Adrenal gland (tissue), 12 donors: ENCODE measurements around the gene ST6GALNAC3. TPM values are rescaled to one million over a fixed set of nuclear protein-coding genes. Genes with fewer than 3 reads are reported as not detected.

Source experiments
- DNase-seq, 7 donors: peaks; one replicate each; pipeline ENCODE4 v3.0.0-alpha.2; 2019 to 2020
- H3K27ac ChIP-seq, 5 donors: fragments of 200-600 bp; sonication (generic) in 4 of 5; 1 replicate in 3 of 5; 2 replicates in 2 of 5; pipeline versions ENCODE4 v1.5.1 to v1.8.0; 2016 to 2020; ENCODE audit warnings: mild to moderate bottlenecking in 1 of 5
- H3K27me3 ChIP-seq: fragments of 200-600 bp; 2 replicates; pipeline ENCODE4 v1.8.0; 2021
- H3K36me3 ChIP-seq, 2 donors: fragments of 200-600 bp; replicated peaks in 1 of 2; 1 replicate in 1 of 2; 2 replicates in 1 of 2; pipeline versions ENCODE4 v1.5.1 to v1.8.0; 2018 to 2022
- H3K4me1 ChIP-seq, 2 donors: fragments of 200-600 bp; replicated peaks in 1 of 2; 1 replicate in 1 of 2; 2 replicates in 1 of 2; pipeline versions ENCODE4 v1.5.1 to v1.8.0; 2018 to 2021
- H3K4me3 ChIP-seq, 4 donors: fragments of 200-600 bp; sonication (generic) in 3 of 4; one replicate each; pipeline ENCODE4 v1.5.1; 2016 to 2018
- H3K9me3 ChIP-seq, 3 donors: fragments of 200-600 bp; sonication (generic) in 1 of 3; replicated peaks in 1 of 3; 1 replicate in 2 of 3; 2 replicates in 1 of 3; pipeline versions ENCODE4 v1.5.1 to v1.8.0; 2016 to 2021
- CTCF ChIP-seq, 6 experiments: fragments of 450-650 bp in 4 of 6; fragments of 200-600 bp in 2 of 6; sonication (generic) in 1 of 6; IDR thresholded peaks; 1 replicate in 5 of 6; 2 replicates in 1 of 6; pipeline versions ENCODE4 v1.5.1 to v1.8.0; 2016 to 2021; ENCODE audit warnings: antibody characterized with exemption in 6 of 6, mild to moderate bottlenecking in 2 of 6, moderate library complexity in 1 of 6
- POLR2A ChIP-seq, 2 donors: fragments of 450-650 bp; IDR thresholded peaks; one replicate each; pipeline ENCODE4 v1.6.1; 2017; ENCODE audit warnings: antibody characterized with exemption in 2 of 2, mild to moderate bottlenecking in 2 of 2, moderate library complexity in 1 of 2
- WGBS, 4 donors: extraction: QIAGEN DNeasy Blood & Tissue Kit in 2 of 4; methylation state at CpG; one replicate each; pipeline versions ENCODE4 v1.1.5 to v1.1.7; 2013 to 2017; 5-methylcytosine and 5-hydroxymethylcytosine counted together
- intact Hi-C, 2 donors: fragments of 100-400 bp; cut with DNase I; formaldehyde crosslinking; loops; one replicate each; pipeline versions ENCODE4 v1.14.1 to v1.15.0; 2022 to 2023
- polyA plus RNA-seq, 3 donors: library from polyadenylated mRNA; stranded (reverse); fragments of 200-250 nt in 2 of 3; fragments of 350-450 nt in 1 of 3; fragmentation: Illumina TruSeq in 1 of 3; extraction: RNeasy Lipid Tissue Mini Kit (QIAGEN cat#74804) in 1 of 3; gene quantifications; one replicate each; pipeline ENCODE4 v1.2.3, GENCODE V29; 2013 to 2014
- total RNA-seq, 9 donors: library from RNA; depleted of rRNA in 4 of 9; stranded (reverse); fragments of >200 nt in 4 of 9; fragments of 120-200 nt in 1 of 9; fragmentation: NEBNext Ultra II Directional in 1 of 9; extraction: Animal tissue kit (Norgen Biotek cat#: 25700) in 1 of 9; gene quantifications; one replicate each; pipeline versions ENCODE4 v1.1.0 to v1.2.4, GENCODE V29; 2013 to 2023
- donor health status: healthy with polysubstance abuse.
- donor health status: Bipolar disorder and iron deficiency.
- donor health status: DM: yes; HTN: yes; CAD: no.
- donor health status: DM: no; HTN: no; CAD: no.
- donor health status: DM: no; HTN: no; CAD: no.
- donor health status: DM: yes; HTN: yes; CAD: no.

Gene ST6GALNAC3
- total and polyA plus RNA-seq, 12 donors = 1.4 to 11.5 (median 5.9) TPM

- no peaks in the 10 kb centered on the region for H3K9me3 ChIP-seq
- H3K4me1 ChIP-seq = no peaks in the 10 kb centered on the region
- WGBS, 4 donors = 72 to 86% (median 82%) methylated on average over 3 of the region's 3 CpGs
- DNase-seq = no peak
- H3K36me3 ChIP-seq = no peaks in the 10 kb centered on the region
- intact Hi-C loops = no loop called here
- no peaks in the 10 kb centered on the region for H3K27me3 ChIP-seq
- H3K27ac ChIP-seq = no peak overlapping the region
- H3K4me3 ChIP-seq = no peak overlapping the region
- TF ChIP-seq POLR2A (IDR thresholded peaks at IDR 0.05) (no peak), CTCF (IDR thresholded peaks at IDR 0.05) (no peak)
Observed at GRCh38 chr1:76125473-76126219, 51.1 kb downstream of the ST6GALNAC3 start.

GRCh38 chr1:76128096-76128495, 53.5 kb downstream of the ST6GALNAC3 start:
- Histone ChIP-seq H3K27ac (no peak overlapping the region), H3K9me3 (no peaks in the 10 kb centered on the region), H3K27me3 (no peaks in the 10 kb centered on the region), H3K4me3 (no peak overlapping the region), H3K4me1 (no peaks in the 10 kb centered on the region), H3K36me3 (no peaks in the 10 kb centered on the region)
- DNase-seq = no peak
- intact Hi-C loops = no loop called here
- TF ChIP-seq POLR2A (IDR thresholded peaks at IDR 0.05) (no peak), CTCF (IDR thresholded peaks at IDR 0.05) (no peak)
- WGBS, 4 donors = 81 to 93% (median 91%) methylated on average over 3 to 5 of the region's 5 CpGs

- DNase-seq = no peak
- Histone ChIP-seq H3K27me3 (no peaks in the 10 kb centered on the region), H3K9me3 (no peaks in the 10 kb centered on the region), H3K36me3 (no peaks in the 10 kb centered on the region), H3K4me3 (no peak overlapping the region), H3K4me1 (no peaks in the 10 kb centered on the region), H3K27ac (no peak overlapping the region)
- intact Hi-C loops = no loop called here
- 76 to 90% (median 85%) methylated on average over 4 to 6 of the region's 6 CpGs for WGBS, 4 donors
- no peak for TF ChIP-seq CTCF (IDR thresholded peaks at IDR 0.05)
- no peak for TF ChIP-seq POLR2A (IDR thresholded peaks at IDR 0.05)
Observed at GRCh38 chr1:76129731-76130130, 55.2 kb downstream of the ST6GALNAC3 start.

GRCh38 chr1:76130992-76131391, 56.4 kb downstream of the ST6GALNAC3 start:
- 51 to 86% (median 54%) methylated on average over 1 to 4 of the region's 4 CpGs for WGBS, 4 donors
- DNase-seq = no peak
- intact Hi-C loops = no loop called here
- no peak for TF ChIP-seq POLR2A (IDR thresholded peaks at IDR 0.05)
- TF ChIP-seq CTCF (IDR thresholded peaks at IDR 0.05) = no peak
- no peaks in the 10 kb centered on the region for H3K4me1 ChIP-seq
- no peaks in the 10 kb centered on the region for H3K27me3 ChIP-seq
- no peak overlapping the region for H3K4me3 ChIP-seq
- H3K9me3 ChIP-seq = no peaks in the 10 kb centered on the region
- H3K36me3 ChIP-seq = no peaks in the 10 kb centered on the region
- H3K27ac ChIP-seq = no peak overlapping the region
